ENCODE measurements around the gene COPE.
A peak's percentile ranks its signal among the peaks of the same experiment; 100 is the strongest.

Gene COPE

GRCh38 chr19:18895038-18895823 lies 24.0 kb downstream of the COPE start:
- Histone ChIP-seq H3K9me3 (ENCODE audit: control insufficient read depth, insufficient read depth, low read length) (no peaks in the 10 kb centered on the region), H3K9ac (ENCODE audit: low read depth, low read length) (peak overlapping the region; percentile 54), H3K4me3 (ENCODE audit: low read depth, low read length) (peak overlapping the region; percentile 72), H3K4me1 (ENCODE audit: control insufficient read depth, insufficient read depth, low read length) (no peaks in the 10 kb centered on the region), H3K27me3 (ENCODE audit: control insufficient read depth, insufficient read depth, low read length) (peaks cover 5% of the 10 kb centered on the region), H3K36me3 (ENCODE audit: control insufficient read depth, insufficient read depth, low read length) (peaks cover 12% of the 10 kb centered on the region)

DNA sequence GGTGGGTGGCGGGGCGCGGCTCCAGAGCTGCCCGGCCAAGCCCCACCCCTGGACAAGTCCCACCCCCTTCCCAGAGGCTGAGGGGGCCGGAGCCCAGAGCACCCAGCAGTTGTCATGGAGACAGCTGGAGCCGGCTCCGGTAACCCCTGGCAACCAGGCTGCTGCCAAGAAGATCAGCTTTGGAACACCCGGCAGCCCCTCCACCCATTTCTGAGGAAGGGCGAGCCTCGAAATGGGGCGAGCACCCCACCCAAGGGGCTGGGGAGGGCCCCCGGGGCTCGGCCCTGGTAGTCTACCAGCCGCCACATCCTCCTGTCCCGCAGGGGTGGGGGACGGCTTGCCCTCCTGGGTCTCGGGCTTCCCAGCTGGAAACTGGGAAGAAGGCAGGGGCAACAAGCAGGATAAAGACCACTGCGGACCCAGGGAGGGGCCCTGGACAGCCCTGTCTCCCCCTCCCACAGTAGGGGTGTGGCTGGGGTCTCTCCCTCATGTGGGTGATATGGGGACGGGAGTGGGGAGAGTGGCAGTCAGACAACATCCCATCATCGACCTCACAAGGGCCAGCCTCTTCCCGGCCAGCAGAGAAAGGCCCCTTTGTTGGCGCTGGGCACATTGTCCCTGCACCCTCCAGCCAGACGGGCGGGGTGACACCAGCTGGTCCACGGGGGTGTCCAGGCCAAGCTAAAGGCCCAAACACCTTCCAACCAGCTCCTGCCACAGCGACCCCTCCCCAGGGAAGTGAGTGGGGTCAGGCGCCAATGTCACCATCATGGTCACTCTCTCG lies 24.7 kb downstream of the COPE start:
- Histone ChIP-seq H3K9me3 (ENCODE audit: control insufficient read depth, insufficient read depth, low read length) (no peaks in the 10 kb centered on the region), H3K4me1 (ENCODE audit: control insufficient read depth, insufficient read depth, low read length) (no peaks in the 10 kb centered on the region), H3K36me3 (ENCODE audit: control insufficient read depth, insufficient read depth, low read length) (peaks cover 6% of the 10 kb centered on the region), H3K27me3 (ENCODE audit: control insufficient read depth, insufficient read depth, low read length) (peaks cover 5% of the 10 kb centered on the region), H3K9ac (ENCODE audit: low read depth, low read length) (peak overlapping the region; percentile 54), H3K4me3 (ENCODE audit: low read depth, low read length) (peak overlapping the region; percentile 72)

DNA sequence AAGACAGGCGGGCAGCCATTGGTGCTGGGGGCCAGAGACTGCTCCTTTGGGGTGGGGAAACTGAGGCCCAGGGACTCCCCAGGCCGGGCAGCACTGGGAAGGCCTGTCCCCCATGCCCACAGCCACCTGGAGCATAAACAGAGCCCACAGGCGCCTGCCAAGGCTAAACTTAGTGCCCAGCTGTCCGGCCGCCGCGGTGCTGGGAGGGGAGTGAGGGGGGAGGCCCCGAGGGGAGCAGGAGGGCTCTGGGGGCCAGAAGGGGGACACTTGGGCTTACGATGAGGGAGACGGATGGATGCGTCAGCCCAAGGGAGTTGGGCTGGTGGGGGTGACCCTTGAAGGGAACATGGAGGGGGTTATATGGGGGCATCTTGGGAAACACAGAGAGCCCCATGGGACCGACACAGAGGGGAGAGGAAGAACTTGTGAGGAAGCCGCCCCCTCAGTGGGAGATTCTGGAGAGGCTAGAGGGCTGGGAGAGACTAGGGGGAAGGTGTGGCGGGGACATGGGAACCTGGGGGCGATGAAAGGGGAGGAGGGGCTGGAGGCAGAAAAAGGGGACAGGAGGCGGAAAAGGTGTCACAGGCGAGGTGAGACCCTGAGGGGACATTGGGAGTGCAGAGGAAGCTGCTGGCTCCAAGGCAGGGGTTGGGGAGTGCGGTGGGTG lies 25.5 kb downstream of the COPE start:
- no peak overlapping the region for H3K9ac ChIP-seq (ENCODE audit: low read depth, low read length)
- H3K27me3 ChIP-seq (ENCODE audit: control insufficient read depth, insufficient read depth, low read length): peaks cover 5% of the 10 kb centered on the region
- H3K9me3 ChIP-seq (ENCODE audit: control insufficient read depth, insufficient read depth, low read length): no peaks in the 10 kb centered on the region

DNA sequence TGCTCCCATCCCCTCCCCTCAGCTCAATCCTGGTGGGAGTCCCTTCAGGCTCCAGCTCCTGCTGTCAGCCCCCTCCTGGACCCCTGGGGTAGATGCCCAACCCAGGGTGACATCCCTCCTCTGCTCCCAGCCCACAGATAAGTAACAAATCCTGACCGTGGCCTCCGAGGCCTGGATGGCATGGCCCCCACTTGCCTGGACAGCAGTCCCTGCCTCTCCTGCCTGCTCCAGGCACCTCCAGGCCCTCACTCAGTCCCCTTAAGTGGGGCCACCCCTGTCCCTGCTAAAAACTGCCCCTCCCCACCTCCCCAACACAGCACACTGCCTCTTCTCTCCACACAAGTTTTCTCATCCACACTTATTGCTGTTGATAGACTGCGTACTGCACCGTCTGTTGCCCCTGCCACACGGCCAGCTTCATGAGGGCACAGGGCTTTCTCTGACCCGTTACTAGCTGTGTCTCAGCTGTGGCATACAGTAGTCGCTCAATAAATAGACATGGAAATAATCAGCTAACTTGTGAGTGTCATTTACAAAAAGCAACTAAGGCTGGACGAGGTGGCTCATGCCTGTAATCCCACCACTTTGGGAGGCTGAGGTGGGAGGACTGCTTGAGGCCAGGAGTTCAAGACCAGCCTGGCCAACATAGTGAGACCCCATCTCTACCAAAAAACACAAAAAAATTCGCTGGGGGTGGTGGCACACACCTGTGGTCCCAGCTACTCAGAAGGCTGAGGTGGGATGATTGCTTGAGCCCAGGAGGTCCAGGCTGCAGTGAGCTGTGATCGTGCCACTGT lies 29.0 kb downstream of the COPE start:
- Histone ChIP-seq H3K27me3 (ENCODE audit: control insufficient read depth, insufficient read depth, low read length) (no peaks in the 10 kb centered on the region), H3K4me3 (ENCODE audit: low read depth, low read length) (no peak overlapping the region), H3K4me1 (ENCODE audit: control insufficient read depth, insufficient read depth, low read length) (no peaks in the 10 kb centered on the region), H3K36me3 (ENCODE audit: control insufficient read depth, insufficient read depth, low read length) (peaks cover 3% of the 10 kb centered on the region), H3K9ac (ENCODE audit: low read depth, low read length) (no peak overlapping the region), H3K9me3 (ENCODE audit: control insufficient read depth, insufficient read depth, low read length) (no peaks in the 10 kb centered on the region)

More for the DNA sequence above, 25.5 kb downstream of the COPE start:
- H3K4me1 ChIP-seq (ENCODE audit: control insufficient read depth, insufficient read depth, low read length): no peaks in the 10 kb centered on the region
- H3K4me3 ChIP-seq (ENCODE audit: low read depth, low read length): peak overlapping the region; percentile 4
- no peaks in the 10 kb centered on the region for H3K36me3 ChIP-seq (ENCODE audit: control insufficient read depth, insufficient read depth, low read length)

GRCh38 chr19:18886972-18887371 lies 32.2 kb downstream of the COPE start:
- H3K36me3 ChIP-seq (ENCODE audit: control insufficient read depth, insufficient read depth, low read length): peaks cover 12% of the 10 kb centered on the region
- no peaks in the 10 kb centered on the region for H3K4me1 ChIP-seq (ENCODE audit: control insufficient read depth, insufficient read depth, low read length)
- no peak overlapping the region for H3K4me3 ChIP-seq (ENCODE audit: low read depth, low read length)
- no peak overlapping the region for H3K9ac ChIP-seq (ENCODE audit: low read depth, low read length)
- no peaks in the 10 kb centered on the region for H3K9me3 ChIP-seq (ENCODE audit: control insufficient read depth, insufficient read depth, low read length)
- no peaks in the 10 kb centered on the region for H3K27me3 ChIP-seq (ENCODE audit: control insufficient read depth, insufficient read depth, low read length)

GRCh38 chr19:18883526-18884304 lies 35.5 kb downstream of the COPE start:
- Histone ChIP-seq H3K4me1 (ENCODE audit: control insufficient read depth, insufficient read depth, low read length) (no peaks in the 10 kb centered on the region), H3K4me3 (ENCODE audit: low read depth, low read length) (no peak overlapping the region), H3K9ac (ENCODE audit: low read depth, low read length) (no peak overlapping the region), H3K36me3 (ENCODE audit: control insufficient read depth, insufficient read depth, low read length) (peaks cover 21% of the 10 kb centered on the region), H3K27me3 (ENCODE audit: control insufficient read depth, insufficient read depth, low read length) (no peaks in the 10 kb centered on the region), H3K9me3 (ENCODE audit: control insufficient read depth, insufficient read depth, low read length) (no peaks in the 10 kb centered on the region)

GRCh38 chr19:18881491-18881890 lies 37.7 kb downstream of the COPE start:
- Histone ChIP-seq H3K4me1 (ENCODE audit: control insufficient read depth, insufficient read depth, low read length) (no peaks in the 10 kb centered on the region), H3K36me3 (ENCODE audit: control insufficient read depth, insufficient read depth, low read length) (peaks cover 31% of the 10 kb centered on the region), H3K9ac (ENCODE audit: low read depth, low read length) (no peak overlapping the region), H3K4me3 (ENCODE audit: low read depth, low read length) (no peak overlapping the region), H3K9me3 (ENCODE audit: control insufficient read depth, insufficient read depth, low read length) (no peaks in the 10 kb centered on the region), H3K27me3 (ENCODE audit: control insufficient read depth, insufficient read depth, low read length) (no peaks in the 10 kb centered on the region)

DNA sequence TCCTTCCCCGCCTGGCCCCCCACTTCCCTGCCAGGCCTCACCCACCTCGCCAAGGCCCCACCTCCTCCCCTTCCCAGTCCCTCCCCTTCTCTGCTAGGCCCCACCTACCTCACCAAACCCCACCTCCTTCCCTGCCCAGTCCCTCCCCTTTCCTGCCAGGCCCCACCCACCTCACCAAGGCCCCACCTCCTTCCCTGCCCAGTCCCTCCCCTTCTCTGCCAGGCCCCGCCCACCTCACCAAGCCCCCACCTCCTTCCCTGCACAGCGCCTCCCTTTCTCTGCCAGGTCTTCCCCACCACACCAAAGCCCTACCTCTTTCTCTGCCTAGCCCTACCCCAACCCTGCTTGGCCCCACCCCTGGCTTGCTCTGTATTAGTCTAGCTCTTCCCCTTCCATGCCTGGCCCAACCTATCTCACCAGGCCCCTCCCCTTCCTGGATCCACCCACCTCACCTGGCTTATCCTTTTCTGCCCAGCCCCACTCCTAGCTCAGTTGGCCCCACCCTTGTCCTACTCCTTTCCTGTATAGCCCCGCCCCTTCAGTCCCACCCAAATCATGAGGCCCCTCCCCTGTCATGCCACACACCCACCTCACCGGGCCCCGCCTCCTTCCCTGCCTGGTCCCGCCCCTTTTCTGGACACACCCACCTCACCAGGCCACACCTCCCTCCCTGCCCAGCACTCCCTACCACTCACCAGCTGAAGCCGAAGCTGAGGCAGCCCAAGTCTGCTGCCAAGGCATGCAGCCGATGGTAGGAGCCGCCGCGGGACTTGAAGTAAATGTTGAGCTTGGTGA lies 39.4 kb downstream of the COPE start:
- H3K9me3 ChIP-seq (ENCODE audit: control insufficient read depth, insufficient read depth, low read length): no peaks in the 10 kb centered on the region
- H3K27me3 ChIP-seq (ENCODE audit: control insufficient read depth, insufficient read depth, low read length): no peaks in the 10 kb centered on the region
- peaks cover 29% of the 10 kb centered on the region for H3K36me3 ChIP-seq (ENCODE audit: control insufficient read depth, insufficient read depth, low read length)
- H3K9ac ChIP-seq (ENCODE audit: low read depth, low read length): no peak overlapping the region
- H3K4me1 ChIP-seq (ENCODE audit: control insufficient read depth, insufficient read depth, low read length): no peaks in the 10 kb centered on the region
- H3K4me3 ChIP-seq (ENCODE audit: low read depth, low read length): no peak overlapping the region

DNA sequence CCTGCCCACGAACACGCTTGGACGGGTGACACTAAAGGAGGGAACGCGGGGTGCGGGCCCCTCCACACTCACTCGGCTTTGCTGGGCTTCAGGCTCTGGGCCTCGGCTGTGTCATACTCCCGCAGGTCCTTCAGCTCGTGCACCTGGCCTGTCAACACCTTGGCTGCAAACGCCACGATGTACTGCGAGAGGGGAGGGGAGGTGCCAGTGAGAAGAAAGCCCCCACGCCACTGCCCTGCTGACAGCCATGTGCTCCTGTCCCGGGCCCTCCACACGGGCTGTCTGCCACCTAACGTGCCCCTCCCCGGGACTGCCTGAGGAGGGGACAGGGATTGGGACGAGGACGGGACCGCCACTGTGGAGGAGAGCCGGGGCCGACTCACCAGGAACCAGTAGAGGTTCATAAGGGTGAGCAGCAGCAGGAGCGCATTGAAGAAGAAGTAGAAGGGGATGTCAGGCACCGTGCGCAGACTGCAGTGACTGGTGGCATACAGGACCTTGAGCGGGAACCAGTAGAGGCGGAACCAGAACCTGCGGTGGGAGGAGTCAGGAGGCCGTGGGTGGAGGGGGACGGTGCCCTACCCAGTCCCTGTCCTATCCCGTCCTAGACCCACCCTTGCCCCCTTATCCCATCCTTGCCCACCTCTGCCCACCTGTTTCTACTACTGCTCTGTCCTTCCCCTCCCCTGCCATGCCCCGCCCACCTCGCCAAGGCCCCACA lies 40.2 kb downstream of the COPE start:
- no peak overlapping the region for H3K4me3 ChIP-seq (ENCODE audit: low read depth, low read length)
- H3K9ac ChIP-seq (ENCODE audit: low read depth, low read length): no peak overlapping the region
- H3K4me1 ChIP-seq (ENCODE audit: control insufficient read depth, insufficient read depth, low read length): no peaks in the 10 kb centered on the region
- H3K27me3 ChIP-seq (ENCODE audit: control insufficient read depth, insufficient read depth, low read length): no peaks in the 10 kb centered on the region
- peaks cover 28% of the 10 kb centered on the region for H3K36me3 ChIP-seq (ENCODE audit: control insufficient read depth, insufficient read depth, low read length)
- H3K9me3 ChIP-seq (ENCODE audit: control insufficient read depth, insufficient read depth, low read length): no peaks in the 10 kb centered on the region
